Activated CD4-positive, alpha-beta T cell treated with anti-CD3 and anti-CD28 coated beads, Interleukin-10, Interleukin-2, amounts not matched to agents 100 ng/mL and 50 ng/mL, durations not matched to agents 16 hours and 8 hours (primary cell): ENCODE measurements around the gene CLSTN2.

Experiments used
- DNase-seq: peaks from one replicate; pipeline ENCODE4 v3.0.0-alpha.2; 2020

The CLSTN2 gene

DNA sequence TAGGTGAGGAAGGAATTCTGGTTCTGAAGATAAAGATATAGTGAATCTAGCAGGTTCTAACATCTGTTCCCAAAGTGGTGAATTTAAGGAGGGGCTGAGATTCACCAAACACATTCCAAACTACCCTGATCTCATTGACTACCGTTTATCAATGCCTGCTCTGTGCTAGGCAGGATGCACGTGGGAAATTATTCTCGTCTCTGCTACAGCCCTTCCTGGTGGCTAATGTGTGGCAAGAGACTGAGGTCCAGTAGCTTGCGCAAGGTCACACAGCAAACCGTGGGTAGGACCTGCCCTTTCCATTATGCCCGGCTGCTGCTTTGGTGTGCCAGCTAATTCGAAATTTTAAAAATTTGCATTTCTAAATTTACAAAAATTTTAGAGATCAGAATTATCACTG, 533.4 kb downstream of the CLSTN2 start:
- DNase-seq, result no peak

DNA sequence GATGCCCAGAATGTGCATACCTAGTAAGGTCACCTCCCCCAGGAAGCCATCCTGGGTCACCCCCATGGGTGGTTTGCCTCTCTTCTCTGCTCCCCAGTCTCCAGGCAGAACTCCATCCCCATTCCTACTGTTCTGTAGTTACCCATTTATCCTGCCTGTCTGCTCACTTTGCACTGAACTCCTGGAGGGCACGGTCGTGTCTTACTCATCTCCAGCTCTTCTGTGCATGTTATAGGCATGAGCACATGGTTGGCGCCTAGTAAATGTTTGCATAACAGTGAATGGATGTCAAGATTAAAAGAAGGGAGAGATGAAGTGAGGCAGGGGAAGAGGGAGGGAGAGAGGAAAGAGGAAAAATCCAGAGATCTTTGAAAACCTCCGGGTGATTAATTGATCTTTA, 534.5 kb downstream of the CLSTN2 start:
- DNase-seq, result no peak

DNA sequence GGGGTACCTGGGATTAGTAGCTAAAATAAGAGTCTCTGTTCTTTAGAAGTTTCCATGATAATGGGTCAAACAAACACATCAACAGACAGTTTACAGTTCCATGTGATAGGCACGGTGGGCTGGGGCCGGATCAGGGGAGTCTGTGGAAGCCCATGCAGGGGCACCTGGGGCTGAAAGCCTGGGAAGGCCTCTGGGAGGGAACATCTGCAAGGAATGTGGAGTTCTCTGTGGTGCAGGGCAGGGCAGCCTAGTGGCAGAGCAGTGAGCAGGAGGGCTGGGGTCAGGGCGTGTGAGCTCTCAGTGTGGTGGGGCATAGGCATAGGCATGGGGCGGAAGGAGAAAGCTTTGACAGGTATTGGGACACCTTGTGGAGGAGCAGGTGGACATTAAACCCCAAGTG, 535.2 kb downstream of the CLSTN2 start:
- DNase-seq, result no peak

DNA sequence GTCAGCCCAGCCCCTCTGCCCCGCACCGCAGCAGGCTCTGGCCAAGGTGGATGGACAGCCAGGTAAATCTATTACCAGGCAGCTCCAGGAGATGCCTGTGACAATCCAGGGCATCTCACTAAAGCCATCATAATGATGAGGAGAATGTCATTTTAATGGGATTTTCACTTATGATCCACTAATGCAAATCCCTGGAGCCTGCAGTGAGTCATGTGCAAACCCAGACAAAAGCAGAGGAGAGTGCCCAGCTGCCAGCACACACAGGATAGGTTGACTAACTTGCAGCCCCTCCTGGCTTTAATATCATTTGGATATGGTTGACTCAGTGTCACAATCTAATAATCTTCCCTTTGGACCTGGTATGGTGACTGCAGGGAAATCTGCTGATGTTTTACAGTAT, 536.0 kb downstream of the CLSTN2 start:
- DNase-seq, result no peak

DNA sequence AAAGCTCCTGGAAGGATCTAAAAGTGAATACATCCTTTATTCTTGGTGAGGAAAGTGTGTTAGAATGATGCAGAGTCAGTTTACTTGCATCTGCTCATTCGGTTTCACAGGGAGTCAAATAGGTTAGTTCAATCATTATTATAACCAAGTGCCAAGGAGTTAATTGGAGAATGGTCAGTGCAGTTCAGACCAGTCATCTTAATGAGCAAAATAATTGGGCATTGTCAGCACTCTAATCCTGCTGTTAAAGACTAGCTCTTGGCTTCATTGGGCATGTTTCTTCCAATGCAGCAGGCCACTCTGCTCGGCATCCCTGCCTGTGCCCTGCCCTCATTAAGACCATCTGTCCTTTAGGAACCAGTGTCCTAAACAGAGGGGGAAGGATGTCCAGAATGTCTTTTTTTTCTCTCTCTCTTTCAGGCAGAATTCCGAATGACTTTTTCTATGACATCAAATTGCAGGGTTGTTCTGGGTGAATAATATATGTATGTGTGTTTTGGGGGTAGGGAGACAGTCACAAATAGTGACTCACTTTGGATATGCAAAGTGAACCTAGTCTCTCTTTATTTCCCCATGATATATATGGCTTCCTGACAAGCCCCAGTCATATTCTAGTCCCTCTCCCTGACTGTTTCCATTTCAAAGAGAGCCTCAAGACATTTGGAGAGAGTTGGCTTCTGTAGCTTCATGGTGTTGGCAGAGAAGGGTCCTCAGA, 537.5 kb downstream of the CLSTN2 start:
- no peak for DNase-seq

DNA sequence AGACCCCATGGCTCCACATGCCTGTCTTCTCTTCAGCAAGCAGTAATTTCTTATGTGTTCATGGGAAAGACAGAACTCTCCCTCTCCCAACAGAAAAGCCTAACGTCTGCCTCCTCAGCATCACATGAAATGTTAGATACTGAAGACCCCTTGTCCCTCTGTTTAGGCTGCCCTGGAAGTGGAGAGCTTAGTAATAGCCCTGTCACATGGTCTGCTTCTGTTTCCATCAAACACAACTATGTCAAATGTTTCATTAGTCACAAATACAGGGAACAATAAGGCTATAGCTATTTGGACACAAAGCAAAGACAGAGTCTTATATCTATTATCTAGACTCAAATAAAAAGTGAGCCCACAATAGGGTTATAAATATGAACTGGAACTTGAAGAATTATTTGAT, 552.6 kb downstream of the CLSTN2 start:
- DNase-seq, result no peak

DNA sequence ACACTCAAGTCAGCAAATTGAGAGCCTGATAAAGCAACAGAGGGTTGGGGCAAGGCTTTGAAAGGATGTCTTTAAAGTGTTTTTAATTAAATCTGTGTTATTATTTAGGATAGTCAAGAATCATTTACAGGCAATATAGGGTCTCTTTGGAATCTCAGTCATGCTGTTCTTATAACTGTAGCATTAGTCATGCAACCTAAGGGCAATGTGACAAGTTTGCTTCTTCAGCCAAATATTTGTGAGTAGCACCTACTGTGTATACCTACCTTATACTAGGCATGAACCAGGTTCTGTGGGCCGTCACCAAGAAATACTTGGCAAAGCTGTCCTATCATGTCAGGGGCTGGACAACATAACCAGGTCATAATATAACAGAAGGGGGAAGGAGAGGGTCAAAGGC, 558.3 kb downstream of the CLSTN2 start:
- DNase-seq, result no peak

DNA sequence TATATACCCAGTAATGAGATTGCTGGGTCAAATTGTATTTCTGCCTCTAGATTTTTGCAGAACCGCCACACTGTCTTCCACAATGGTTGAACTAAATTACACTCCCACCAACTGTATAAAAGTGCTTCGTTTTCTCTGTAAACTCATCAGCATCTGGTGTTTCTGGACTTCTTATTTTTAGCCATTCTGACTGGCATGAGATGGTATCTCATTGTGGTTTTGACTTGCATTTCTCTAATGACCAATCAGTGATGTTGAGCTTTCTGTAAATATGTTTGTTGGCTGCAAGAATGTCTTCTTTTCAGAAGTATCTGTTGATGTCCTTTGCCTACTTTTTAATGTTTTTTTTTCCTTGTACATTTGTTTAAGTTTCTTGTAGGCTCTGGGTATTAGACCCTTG, 560.0 kb downstream of the CLSTN2 start:
- DNase-seq, result no peak

DNA sequence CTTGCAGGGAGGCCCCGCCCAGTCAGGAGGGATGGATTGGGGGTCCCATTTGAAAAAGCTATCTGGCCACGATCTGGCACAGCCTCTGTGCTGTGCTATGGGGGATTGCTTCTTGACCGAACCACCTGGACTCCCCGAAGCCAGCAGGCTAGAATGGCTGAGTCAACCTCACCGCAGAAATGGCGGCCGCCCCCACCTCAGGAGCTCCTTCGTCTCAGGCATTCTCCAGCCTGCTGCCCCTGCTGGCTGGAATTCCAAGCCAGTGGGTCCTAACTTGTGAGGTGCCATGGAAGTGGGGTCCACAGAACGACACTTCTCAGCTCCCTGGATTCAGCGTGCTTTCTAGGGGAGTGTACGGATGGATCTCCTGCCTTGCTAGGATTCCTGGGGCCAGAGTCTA, 562.3 kb downstream of the CLSTN2 start:
- no peak for DNase-seq

DNA sequence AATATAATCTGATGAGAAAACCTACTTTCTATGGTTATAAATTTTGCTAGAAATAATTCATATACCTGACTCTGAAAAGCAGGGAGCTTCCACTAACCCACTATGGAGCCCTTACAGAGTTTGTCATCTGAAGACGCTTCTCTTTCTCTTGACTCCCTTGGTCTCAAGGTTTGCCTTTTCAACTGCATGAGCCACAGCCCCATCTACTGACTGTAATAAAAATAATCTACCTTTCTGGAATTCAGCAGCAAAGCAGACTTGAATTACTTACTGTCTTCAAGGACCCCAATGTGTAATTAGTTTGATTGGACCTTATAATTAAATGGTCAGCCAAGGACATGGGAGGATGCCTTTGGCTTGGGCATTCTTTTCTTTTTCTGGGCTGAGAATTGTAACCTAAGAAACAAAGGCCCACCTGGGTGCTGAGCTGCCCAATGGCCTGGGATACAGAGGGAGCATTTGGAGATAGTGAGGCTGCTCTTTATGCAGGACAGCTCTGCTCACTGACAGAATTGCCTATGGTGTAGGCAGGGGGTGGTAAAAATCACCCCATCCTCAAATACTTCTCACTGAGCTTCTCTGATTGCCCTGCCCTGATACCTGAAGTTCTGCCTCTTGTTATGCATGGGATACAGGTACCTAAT, 564.3 kb downstream of the CLSTN2 start:
- DNase-seq, result no peak

DNA sequence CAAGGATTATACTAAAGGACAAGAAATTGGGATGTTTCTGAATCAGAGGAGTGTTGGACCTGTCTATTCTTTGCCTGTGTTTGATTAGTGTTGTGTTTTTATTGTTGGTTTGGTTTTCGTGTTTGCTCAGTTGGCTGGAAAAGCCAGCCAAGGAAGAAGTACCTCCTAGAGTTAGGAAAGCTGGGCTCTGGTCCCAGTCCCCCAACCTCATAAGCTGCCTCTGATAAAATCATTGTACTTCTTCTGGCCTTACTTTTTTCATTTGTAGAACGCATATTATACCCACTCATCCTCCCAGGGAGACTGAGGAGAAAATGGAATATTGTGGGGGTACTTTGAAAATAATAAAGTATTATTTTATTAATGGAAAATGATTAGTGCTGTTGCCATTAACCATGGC, 565.5 kb downstream of the CLSTN2 start:
- DNase-seq, result no peak

DNA sequence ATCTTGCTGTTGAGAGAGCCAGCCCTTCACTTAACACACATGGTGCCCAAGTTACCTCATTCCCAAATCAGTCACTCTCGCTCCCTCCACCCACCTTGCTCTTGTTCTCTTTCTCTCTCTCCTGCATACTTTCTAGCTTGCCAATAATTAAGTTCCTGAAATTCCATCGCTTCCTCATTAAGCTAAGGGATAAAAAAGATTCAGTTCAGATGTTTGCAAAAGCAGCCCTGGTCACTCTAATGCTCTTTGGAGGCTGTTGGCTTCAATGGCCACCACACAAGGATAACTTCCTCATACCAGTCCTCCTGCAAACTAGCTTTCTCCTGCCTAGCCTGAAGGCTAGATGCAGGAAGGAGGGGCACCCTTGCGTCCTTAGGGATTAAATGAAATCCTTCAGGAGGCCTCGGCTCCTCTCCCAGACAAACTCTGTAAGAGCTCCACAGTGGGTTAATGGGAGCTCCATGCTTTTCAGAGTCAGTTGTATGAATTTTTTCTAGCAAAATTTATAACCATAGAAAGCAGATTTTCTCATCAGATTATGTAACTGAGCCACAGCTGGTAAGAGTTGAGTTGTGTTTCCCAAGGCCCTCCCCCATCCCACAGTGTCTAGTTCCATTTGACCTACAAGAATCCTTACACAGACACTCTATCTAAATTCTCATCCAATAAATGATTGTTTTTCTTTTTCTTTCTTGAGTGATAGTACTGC, 566.2 kb downstream of the CLSTN2 start:
- DNase-seq, result no peak

DNA sequence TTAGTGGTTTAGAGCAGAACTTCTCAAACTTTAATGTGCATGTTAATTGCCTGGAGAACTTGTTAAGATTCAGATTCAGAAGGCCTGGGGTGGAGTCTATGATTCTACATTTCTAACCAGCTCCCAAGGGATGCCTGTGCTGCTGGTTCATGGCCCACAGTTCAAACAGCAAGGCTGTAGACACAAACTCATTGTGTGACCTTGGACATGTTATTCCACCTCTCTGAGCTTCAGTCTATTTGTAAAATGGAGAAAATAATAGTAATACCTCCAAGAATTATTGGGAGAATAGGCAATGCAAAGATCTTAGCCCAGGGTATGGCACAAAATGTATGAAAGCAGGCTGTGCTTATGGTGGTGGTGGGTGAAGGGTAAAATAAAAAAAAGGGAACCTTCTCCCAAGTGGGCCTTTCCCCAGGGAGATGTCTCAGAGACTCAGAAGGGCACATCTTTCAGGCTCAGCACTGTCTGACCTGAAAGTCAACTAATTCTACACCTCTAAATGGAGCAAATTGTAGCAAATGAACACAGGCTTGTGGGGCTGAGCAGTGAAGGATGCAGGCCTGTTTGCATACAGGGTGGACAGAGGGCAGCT, 566.9 kb downstream of the CLSTN2 start:
- DNase-seq, result no peak

DNA sequence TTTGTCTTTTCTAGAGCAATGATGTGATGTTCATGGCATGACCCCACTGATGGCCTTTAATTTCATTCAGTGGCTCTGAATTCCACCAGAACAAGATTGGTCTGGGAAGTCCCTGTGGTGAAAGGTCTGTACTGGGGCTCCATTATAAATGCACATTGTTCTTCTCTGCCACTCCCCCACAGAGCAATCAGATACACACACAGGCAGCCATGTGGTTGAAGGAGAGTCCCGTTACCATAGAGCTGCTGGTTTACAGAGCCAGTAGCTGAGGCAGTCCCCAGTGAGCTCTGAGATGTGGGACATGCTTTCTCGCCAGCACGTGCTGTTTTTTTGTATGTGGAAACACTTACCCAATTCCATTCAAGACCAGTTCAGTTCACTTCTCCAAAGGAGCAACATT, 570.2 kb downstream of the CLSTN2 start:
- no peak for DNase-seq

DNA sequence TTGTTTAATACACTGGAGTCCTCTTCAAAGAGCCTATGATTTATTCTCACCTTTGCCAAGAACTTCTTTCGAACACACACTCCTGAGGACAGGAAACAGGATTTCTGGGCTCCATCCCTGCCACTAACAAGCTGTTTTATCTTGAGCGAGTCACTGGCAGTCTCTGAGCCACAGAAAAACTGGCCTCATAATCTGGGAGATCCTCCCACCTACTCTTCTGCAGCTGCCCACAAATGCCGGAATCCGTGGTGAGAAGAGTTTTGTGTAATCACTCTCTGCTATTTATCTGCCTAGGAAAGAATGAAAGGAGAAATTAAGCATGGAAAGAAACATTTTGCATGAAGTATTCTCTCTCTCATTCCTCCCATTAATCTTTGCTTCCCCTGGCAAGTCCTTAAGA, 570.9 kb downstream of the CLSTN2 start:
- DNase-seq, result no peak

DNA sequence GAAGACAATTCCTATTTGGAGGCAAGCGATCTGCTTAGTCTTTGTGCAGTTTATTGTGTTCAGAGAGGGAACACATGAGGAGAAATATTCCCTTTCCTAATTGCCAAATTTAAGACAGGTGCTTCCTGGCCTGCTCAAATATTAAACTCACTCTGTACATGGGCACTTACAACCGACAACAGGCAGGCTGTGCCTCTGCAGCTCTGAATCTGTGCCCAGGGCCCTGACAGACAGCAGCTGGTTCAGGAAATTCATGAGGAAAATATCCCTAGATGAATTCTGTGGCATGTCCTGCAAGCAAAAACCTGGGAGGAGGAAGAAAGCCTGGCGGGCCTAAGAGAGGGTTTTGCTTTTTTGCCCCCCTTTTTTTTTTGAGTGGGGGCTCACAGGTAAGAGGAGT, 573.6 kb downstream of the CLSTN2 start:
- no peak for DNase-seq

DNA sequence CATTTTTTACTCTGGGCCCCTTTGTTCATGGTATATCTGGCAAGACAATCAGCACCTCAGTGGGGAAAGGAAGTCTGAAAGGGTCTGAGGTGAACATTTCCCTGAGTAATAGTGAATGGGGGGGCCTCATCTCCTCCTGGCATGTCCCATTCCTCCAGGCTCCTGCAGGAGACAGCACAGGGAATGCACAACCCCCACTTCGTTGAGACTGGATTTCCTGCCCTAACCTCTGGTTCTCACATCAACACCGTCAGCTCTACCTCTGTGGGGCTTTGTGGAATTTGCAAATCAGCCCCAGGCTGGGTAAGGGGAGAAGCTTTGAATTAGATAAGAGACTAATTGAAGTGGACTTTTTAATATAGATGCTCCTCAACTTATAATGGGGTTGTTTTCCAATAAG, 574.5 kb downstream of the CLSTN2 start:
- DNase-seq, result no peak

DNA sequence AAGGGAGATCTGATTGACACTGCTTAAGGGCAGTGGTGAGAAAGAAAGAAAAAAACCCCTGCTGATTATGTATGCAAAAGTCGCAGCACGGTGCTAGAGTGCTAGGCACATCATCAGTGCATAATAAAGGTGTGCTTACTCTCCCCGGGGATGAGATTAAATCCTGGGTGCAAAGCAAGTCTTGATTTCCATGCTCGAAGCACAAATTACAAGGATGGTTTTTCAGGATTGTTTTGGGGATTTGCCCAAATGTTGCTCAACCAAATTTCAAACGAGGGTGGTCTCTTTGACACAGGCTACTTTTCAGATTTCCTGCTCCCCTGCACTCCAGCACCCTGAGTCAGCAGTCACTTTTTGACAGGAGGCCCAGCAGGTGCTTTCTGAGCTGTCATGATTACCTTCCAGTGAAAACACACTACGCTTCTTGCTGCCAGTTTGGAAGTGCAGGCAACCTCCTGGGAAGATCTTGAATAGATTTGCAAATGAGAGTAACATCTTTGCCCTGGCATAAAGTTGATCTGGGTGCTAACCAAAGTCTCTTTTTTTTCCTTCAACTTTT, 575.4 kb downstream of the CLSTN2 start:
- DNase-seq, result no peak

DNA sequence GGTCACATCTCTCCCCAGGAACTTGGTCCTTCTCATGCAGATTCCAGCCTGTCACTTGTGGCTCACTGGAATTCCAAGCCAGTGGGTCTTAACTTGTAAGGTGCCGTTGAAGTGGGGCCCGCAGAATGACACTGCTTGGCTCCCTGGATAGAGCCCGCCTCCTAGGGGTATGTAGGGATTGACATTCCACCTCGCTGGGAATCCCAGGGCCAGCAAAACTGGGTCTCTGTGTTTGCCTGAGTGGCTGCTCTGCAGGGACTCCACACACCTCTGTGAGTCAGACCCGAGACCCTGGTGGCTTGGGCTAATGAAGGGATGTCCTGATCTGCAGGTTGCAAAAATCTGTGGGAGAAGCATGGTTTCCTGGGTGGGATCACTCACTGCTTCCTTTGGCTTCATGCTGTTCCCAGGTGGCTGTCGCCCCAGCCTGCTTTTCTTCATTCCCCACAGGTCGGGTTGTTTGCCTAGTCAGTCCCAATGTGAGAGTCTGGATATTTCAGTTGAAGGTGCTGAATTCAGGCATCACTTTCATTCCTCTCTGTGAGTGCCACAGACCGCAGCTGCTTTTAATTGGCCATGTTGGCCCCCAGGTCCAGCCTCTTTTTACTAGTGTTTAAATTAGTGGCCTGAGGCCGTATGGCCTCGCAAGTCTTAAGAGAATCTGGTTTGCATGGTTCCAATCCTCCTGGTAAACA, 586.9 kb downstream of the CLSTN2 start:
- no peak for DNase-seq

DNA sequence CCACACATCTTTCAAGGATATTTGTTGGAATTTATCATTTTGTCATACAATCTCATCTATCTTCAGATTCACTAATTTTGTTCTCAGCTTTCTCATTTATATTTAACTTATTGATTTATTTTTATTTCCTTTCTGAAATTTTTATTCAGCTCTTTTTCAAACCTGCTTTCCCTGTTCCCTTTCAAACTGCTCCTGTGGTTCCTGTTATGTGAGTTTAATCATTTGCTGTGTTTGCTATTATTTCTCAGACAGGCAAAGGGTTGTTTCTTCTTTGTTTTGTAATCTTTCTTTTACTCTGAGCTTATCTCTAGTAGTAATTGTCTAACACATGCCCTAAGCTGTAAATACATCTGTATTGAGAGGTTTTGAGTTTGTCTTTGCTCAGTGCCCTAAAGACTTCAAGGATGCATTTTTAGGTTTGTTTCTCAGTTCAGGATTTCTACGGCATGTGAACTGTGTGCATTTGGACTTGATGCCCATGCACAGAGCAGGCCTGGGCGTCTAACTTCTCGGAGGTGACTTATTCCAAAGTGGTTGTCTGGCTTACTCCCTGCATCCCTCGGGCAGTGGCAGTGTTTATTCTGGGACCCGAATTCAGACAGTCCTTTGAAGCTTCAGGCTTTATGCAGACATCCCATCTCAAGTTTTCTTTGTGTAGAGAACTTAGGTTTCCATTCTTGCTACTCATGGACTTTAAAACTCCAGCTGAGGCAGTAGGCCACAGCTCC, 587.8 kb downstream of the CLSTN2 start:
- no peak for DNase-seq

DNA sequence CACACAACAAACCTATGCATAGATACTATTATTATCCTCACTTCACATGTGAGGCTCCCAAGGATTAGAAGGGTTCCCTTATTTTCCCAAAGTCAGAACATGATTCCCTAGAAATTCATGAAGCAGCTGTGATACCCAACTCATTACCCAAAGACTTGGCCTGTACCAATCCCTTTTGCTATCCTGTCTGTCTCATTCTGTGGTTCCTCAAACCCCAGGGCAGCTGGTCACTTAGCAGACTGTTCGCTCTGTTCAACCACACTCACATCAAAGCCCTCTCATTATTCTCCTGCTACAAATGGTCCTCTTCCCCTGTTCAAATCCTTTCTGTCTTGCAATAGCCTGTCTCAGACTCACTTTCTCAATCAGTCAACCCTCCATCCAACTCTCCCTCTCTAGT, 588.6 kb downstream of the CLSTN2 start:
- DNase-seq, result no peak

DNA sequence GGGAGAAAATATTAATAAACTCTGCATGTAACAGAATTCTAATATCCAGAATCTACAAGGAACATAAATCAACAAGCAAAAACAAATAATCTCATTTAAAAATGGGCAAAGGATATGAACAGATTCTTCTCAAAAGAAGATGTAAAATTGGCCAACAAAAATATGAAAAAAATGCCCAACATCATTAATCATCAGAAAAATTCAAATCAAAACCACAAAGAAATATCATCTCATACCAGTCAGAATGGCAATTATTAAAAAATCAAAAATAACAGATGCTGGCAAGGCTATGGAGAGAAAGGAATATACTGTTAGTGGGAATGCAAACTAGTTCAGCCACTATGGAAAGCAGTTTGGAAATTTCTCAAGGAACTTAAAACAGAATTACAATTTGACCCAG, 592.2 kb downstream of the CLSTN2 start:
- DNase-seq, result no peak
